OCI-LY3 (cell line): ENCODE measurements around the gene ECSCR.

Experiments used
- H2AFZ ChIP-seq: fragments of 200-600, 300-600 bp; shearing (Covaris generic); 2 replicates; pipeline ENCODE4 v1.6.0; 2014; ENCODE audit warnings: antibody characterized with exemption, low read depth, low read length
- H3K27ac ChIP-seq: fragments of 200-600, 300-600 bp; sonication (generic); 2 replicates; pipeline ENCODE4 v1.5.1; 2014; ENCODE audit warnings: mild to moderate bottlenecking, low read length, moderate library complexity, mixed read lengths
- H3K27me3 ChIP-seq: fragments of 200-600, 300-600 bp; sonication (generic); 2 replicates; pipeline ENCODE4 v1.6.1; 2014; ENCODE audit warnings: low read depth, low read length, mixed read lengths
- H3K36me3 ChIP-seq: fragments of 200-600, 300-600 bp; sonication (generic); replicated peaks from 2 replicates; pipeline ENCODE3; 2014; ENCODE audit warnings: low read depth, low read length, mixed read lengths
- H3K4me1 ChIP-seq: fragments of 300-600, 200-600 bp; sonication (generic); 2 replicates; pipeline ENCODE4 v1.6.1; 2014; ENCODE audit warnings: low read length, mixed read lengths
- H3K4me2 ChIP-seq: fragments of 200-600, 300-600 bp; sonication (generic); 2 replicates; pipeline ENCODE4 v1.6.1; 2014; ENCODE audit warnings: low read length, mixed read lengths
- H3K4me3 ChIP-seq: fragments of 300-600, 200-600 bp; sonication (generic); 2 replicates; pipeline ENCODE4 v1.5.1; 2014; ENCODE audit warnings: antibody characterized with exemption, mild to moderate bottlenecking, low read length, moderate library complexity
- H3K79me2 ChIP-seq: fragments of 300-600, 200-600 bp; shearing (Covaris generic); 2 replicates; pipeline ENCODE4 v1.6.1; 2014; ENCODE audit warnings: mild to moderate bottlenecking, low read length, mixed read lengths
- H3K9ac ChIP-seq: fragments of 300-600, 200-600 bp; shearing (Covaris generic); 2 replicates; pipeline ENCODE4 v1.6.0; 2014; ENCODE audit warnings: mild to moderate bottlenecking, low read length, moderate library complexity
- H3K9me3 ChIP-seq: fragments of 200-600, 300-600 bp; shearing (Covaris generic); 2 replicates; pipeline ENCODE4 v1.6.1; 2014; ENCODE audit warnings: low read length, mixed read lengths; ENCODE audit not compliant: insufficient read depth
- H4K20me1 ChIP-seq: fragments of 200-600, 300-600 bp; sonication (generic); 2 replicates; pipeline ENCODE4 v1.6.1; 2016; ENCODE audit warnings: low read length, mixed read lengths; ENCODE audit not compliant: insufficient read depth
- CTCF ChIP-seq: fragments of 200-600, 300-600 bp; sonication (generic); IDR thresholded peaks from 2 replicates; pipeline ENCODE4 v1.5.1; 2014; ENCODE audit warnings: antibody characterized with exemption, low read length, low read depth
- EZH2phosphoT487 ChIP-seq: fragments of 200-600 bp; shearing (Covaris generic); IDR thresholded peaks from 2 replicates; pipeline ENCODE4 v1.6.1; 2018; ENCODE audit warnings: antibody characterized with exemption, mixed run types, low read depth

The ECSCR gene

GRCh38 chr5:139457241-139457640 is 5.3 kb downstream of the ECSCR start:
- Histone ChIP-seq H3K4me2 (no peak overlapping the region), H4K20me1 (no peaks in the 10 kb centered on the region), H3K27me3 (no peaks in the 10 kb centered on the region), H3K27ac (no peak overlapping the region), H3K4me1 (peaks cover 51% of the 10 kb centered on the region), H3K79me2 (no peaks in the 10 kb centered on the region), H3K9me3 (no peaks in the 10 kb centered on the region), H3K9ac (no peak overlapping the region), H3K4me3 (no peak overlapping the region), H2AFZ (no peak overlapping the region), H3K36me3 (no peaks in the 10 kb centered on the region)
- TF ChIP-seq EZH2phosphoT487 (no peak), CTCF (no peak)

DNA sequence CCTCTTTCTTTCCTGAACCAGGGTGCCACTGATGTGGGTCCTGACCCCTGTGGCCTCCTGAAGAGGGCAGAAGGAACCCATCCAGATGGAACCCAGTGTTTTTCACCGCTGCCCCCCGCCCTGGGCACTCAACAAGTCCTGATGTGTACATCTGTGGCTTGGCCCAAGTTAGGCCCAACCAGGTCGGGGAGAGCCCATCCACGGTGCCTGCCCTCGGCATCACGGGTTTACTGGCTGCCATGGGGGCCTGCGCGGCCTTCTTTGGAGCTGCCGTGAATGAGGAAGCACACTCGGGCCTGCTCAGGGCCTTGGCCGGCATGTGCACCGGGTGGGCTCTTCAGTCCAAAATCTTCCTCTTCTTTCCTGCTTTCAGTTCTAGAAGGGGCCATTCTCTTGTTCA is 5.8 kb downstream of the ECSCR start:
- no peaks in the 10 kb centered on the region for H3K9me3 ChIP-seq
- peaks cover 51% of the 10 kb centered on the region for H3K4me1 ChIP-seq
- no peaks in the 10 kb centered on the region for H3K36me3 ChIP-seq
- H3K4me2 ChIP-seq = peak overlapping the region; percentile 36
- TF ChIP-seq CTCF (no peak), EZH2phosphoT487 (no peak)
- peak overlapping the region; percentile 44; the same call in 1 of the 2 replicates for H3K27ac ChIP-seq
- no peaks in the 10 kb centered on the region for H3K79me2 ChIP-seq
- peak overlapping the region; percentile 30; the same call in 1 of the 2 replicates for H3K9ac ChIP-seq
- peak overlapping the region; percentile 71 for H2AFZ ChIP-seq
- no peak overlapping the region for H3K4me3 ChIP-seq
- no peaks in the 10 kb centered on the region for H3K27me3 ChIP-seq
- H4K20me1 ChIP-seq = no peaks in the 10 kb centered on the region

GRCh38 chr5:139454568-139455290 is 7.8 kb downstream of the ECSCR start:
- H4K20me1 ChIP-seq = no peaks in the 10 kb centered on the region
- peak overlapping the region; percentile 23; the same call in 1 of the 2 replicates for H3K27ac ChIP-seq
- no peaks in the 10 kb centered on the region for H3K79me2 ChIP-seq
- H3K9me3 ChIP-seq = no peaks in the 10 kb centered on the region
- H3K27me3 ChIP-seq = no peaks in the 10 kb centered on the region
- TF ChIP-seq EZH2phosphoT487 (no peak), CTCF (no peak)
- H3K4me2 ChIP-seq = no peak overlapping the region
- no peak overlapping the region for H2AFZ ChIP-seq
- peaks cover 38% of the 10 kb centered on the region for H3K4me1 ChIP-seq
- no peak overlapping the region for H3K4me3 ChIP-seq
- H3K9ac ChIP-seq = no peak overlapping the region
- no peaks in the 10 kb centered on the region for H3K36me3 ChIP-seq

- Histone ChIP-seq H2AFZ (no peak overlapping the region), H3K4me3 (no peak overlapping the region), H3K36me3 (no peaks in the 10 kb centered on the region), H3K9ac (no peak overlapping the region), H3K9me3 (no peaks in the 10 kb centered on the region), H3K4me1 (peaks cover 34% of the 10 kb centered on the region), H3K27ac (no peak overlapping the region), H3K27me3 (no peaks in the 10 kb centered on the region), H4K20me1 (no peaks in the 10 kb centered on the region), H3K79me2 (no peaks in the 10 kb centered on the region), H3K4me2 (no peak overlapping the region)
- TF ChIP-seq CTCF = no peak
- TF ChIP-seq EZH2phosphoT487 = no peak
These were observed 8.6 kb downstream of the ECSCR start for GRCh38 chr5:139453683-139454567.
